ENCODE data around the gene BOLA2B. TPM values are rescaled to one million over a fixed set of nuclear protein-coding genes. Genes with fewer than 3 reads are reported as not detected.
"Not testable (repeated sequence)": the region's sequence is repeated elsewhere in the genome, so short reads cannot be mapped to it uniquely, and the experiment has no call there.

Gene BOLA2B
- total and polyA plus RNA-seq, 2 experiments from 2014 or later: 350 to 659 TPM

DNA sequence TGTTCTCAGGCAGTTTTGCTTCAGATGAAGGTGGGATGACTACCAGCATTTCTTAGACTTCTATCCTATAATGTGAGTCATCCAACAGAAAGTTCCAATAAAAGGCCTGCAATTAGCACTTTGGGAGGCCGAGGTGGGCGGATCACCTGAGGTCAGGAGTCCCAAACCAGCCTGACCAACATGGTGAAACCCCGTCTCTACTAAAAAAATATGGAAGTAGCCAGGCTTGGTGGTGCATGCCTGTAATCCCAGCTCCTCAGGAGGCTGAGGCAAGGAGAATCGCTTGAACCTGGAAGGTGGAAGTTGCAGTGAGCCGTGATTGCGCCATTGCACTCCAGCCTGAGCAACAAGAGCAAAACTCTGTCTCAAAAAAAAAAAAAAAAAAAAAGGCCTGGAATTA lies 16.6 kb downstream of the BOLA2B start:
- H3K27me3 Mint-ChIP-seq (ENCODE audit: insufficient read depth, low read depth, poor library complexity): peaks cover 18% of the 10 kb centered on the region
- not testable (repeated sequence) for H2AFZ ChIP-seq; H3K4me1 ChIP-seq (ENCODE audit: insufficient read depth); H3K27me3 ChIP-seq (ENCODE audit: insufficient read depth); H4K20me1 ChIP-seq (replicated peaks; ENCODE audit: insufficient read depth); H3K36me3 ChIP-seq (ENCODE audit: insufficient read depth); H3K4me3 Mint-ChIP-seq; H3K79me2 ChIP-seq (replicated peaks; ENCODE audit: insufficient read depth); H3K4me1 Mint-ChIP-seq; H3K9me2 ChIP-seq (ENCODE audit: insufficient read depth); ATAC-seq; H3K27ac Mint-ChIP-seq; H3K9me3 Mint-ChIP-seq; H3K36me3 Mint-ChIP-seq (ENCODE audit: low read depth); H3F3A ChIP-seq (replicated peaks; ENCODE audit: low read depth); H3K27ac ChIP-seq (ENCODE audit: low read depth); H3K4me2 ChIP-seq; DNase-seq (ENCODE audit: low spot score); H3K4me3 ChIP-seq

DNA sequence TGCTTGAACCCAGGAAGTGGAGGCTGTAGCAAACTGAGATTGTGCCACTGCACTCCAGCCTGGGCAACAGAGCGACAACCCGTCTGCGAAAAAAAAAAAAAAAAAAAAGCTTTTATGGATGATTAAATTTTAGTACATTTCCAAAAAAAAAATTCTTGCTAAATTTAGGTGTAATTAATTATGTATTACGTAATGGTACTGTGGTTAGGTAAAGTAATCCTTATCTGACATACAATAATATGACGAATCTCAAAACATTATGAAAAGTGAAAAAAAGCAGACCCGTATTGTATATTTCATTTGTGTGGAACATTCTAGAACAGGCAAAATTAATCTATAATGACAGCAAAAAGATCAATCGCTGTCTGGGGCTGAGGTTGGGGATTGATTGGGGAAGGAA lies 20.4 kb downstream of the BOLA2B start:
- Histone ChIP-seq H2AFZ (no peak overlapping the region), H3K4me3 (no peak overlapping the region), H3K27me3 (ENCODE audit: insufficient read depth) (no peaks in the 10 kb centered on the region), H3K79me2 (replicated peaks; ENCODE audit: insufficient read depth) (no peaks in the 10 kb centered on the region), H3K9me2 (ENCODE audit: insufficient read depth) (no peaks in the 10 kb centered on the region), H3F3A (replicated peaks; ENCODE audit: low read depth) (no peaks in the 10 kb centered on the region), H4K20me1 (replicated peaks; ENCODE audit: insufficient read depth) (no peaks in the 10 kb centered on the region), H3K36me3 (ENCODE audit: insufficient read depth) (no peaks in the 10 kb centered on the region), H3K4me1 (ENCODE audit: insufficient read depth) (no peaks in the 10 kb centered on the region), H3K27ac (ENCODE audit: low read depth) (no peak overlapping the region), H3K4me2 (no peak overlapping the region)
- Mint-ChIP-seq H3K36me3 (ENCODE audit: low read depth) (peaks cover 3% of the 10 kb centered on the region), H3K27me3 (ENCODE audit: insufficient read depth, low read depth, poor library complexity) (peaks cover 12% of the 10 kb centered on the region), H3K4me3 (no peak overlapping the region), H3K4me1 (no peaks in the 10 kb centered on the region), H3K9me3 (peaks cover 13% of the 10 kb centered on the region), H3K27ac (no peak overlapping the region)
- DNase-seq (ENCODE audit: low spot score) (no peak), ATAC-seq (no peak)
- TF ChIP-seq EZH2 (IDR thresholded peaks at IDR 0.05; ENCODE audit: low read depth, unreplicated experiment) (no peak), ZNF114 (CRISPR knock-in tag; IDR thresholded peaks at IDR 0.05) (no peak), STAT1 (IDR thresholded peaks at IDR 0.05; ENCODE audit: unreplicated experiment) (no peak), CREB1 (CRISPR knock-in tag; IDR thresholded peaks at IDR 0.05; ENCODE audit: low read depth) (no peak), EZH2phosphoT487 (IDR thresholded peaks at IDR 0.05; ENCODE audit: unreplicated experiment) (no peak), POLR2AphosphoS5 (IDR thresholded peaks at IDR 0.05; ENCODE audit: low read depth) (no peak)
- TF ChIP-seq, protein P1, sequence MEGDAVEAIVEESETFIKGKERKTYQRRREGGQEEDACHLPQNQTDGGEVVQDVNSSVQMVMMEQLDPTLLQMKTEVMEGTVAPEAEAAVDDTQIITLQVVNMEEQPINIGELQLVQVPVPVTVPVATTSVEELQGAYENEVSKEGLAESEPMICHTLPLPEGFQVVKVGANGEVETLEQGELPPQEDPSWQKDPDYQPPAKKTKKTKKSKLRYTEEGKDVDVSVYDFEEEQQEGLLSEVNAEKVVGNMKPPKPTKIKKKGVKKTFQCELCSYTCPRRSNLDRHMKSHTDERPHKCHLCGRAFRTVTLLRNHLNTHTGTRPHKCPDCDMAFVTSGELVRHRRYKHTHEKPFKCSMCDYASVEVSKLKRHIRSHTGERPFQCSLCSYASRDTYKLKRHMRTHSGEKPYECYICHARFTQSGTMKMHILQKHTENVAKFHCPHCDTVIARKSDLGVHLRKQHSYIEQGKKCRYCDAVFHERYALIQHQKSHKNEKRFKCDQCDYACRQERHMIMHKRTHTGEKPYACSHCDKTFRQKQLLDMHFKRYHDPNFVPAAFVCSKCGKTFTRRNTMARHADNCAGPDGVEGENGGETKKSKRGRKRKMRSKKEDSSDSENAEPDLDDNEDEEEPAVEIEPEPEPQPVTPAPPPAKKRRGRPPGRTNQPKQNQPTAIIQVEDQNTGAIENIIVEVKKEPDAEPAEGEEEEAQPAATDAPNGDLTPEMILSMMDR (conservative IDR thresholded peaks at IDR 0.05; ENCODE audit: low read depth in 2 of 2): no peak
- TF ChIP-seq, protein P2, sequence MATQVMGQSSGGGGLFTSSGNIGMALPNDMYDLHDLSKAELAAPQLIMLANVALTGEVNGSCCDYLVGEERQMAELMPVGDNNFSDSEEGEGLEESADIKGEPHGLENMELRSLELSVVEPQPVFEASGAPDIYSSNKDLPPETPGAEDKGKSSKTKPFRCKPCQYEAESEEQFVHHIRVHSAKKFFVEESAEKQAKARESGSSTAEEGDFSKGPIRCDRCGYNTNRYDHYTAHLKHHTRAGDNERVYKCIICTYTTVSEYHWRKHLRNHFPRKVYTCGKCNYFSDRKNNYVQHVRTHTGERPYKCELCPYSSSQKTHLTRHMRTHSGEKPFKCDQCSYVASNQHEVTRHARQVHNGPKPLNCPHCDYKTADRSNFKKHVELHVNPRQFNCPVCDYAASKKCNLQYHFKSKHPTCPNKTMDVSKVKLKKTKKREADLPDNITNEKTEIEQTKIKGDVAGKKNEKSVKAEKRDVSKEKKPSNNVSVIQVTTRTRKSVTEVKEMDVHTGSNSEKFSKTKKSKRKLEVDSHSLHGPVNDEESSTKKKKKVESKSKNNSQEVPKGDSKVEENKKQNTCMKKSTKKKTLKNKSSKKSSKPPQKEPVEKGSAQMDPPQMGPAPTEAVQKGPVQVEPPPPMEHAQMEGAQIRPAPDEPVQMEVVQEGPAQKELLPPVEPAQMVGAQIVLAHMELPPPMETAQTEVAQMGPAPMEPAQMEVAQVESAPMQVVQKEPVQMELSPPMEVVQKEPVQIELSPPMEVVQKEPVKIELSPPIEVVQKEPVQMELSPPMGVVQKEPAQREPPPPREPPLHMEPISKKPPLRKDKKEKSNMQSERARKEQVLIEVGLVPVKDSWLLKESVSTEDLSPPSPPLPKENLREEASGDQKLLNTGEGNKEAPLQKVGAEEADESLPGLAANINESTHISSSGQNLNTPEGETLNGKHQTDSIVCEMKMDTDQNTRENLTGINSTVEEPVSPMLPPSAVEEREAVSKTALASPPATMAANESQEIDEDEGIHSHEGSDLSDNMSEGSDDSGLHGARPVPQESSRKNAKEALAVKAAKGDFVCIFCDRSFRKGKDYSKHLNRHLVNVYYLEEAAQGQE (IDR thresholded peaks at IDR 0.05; ENCODE audit: unreplicated experiment): no peak
- TF ChIP-seq, protein P3, sequence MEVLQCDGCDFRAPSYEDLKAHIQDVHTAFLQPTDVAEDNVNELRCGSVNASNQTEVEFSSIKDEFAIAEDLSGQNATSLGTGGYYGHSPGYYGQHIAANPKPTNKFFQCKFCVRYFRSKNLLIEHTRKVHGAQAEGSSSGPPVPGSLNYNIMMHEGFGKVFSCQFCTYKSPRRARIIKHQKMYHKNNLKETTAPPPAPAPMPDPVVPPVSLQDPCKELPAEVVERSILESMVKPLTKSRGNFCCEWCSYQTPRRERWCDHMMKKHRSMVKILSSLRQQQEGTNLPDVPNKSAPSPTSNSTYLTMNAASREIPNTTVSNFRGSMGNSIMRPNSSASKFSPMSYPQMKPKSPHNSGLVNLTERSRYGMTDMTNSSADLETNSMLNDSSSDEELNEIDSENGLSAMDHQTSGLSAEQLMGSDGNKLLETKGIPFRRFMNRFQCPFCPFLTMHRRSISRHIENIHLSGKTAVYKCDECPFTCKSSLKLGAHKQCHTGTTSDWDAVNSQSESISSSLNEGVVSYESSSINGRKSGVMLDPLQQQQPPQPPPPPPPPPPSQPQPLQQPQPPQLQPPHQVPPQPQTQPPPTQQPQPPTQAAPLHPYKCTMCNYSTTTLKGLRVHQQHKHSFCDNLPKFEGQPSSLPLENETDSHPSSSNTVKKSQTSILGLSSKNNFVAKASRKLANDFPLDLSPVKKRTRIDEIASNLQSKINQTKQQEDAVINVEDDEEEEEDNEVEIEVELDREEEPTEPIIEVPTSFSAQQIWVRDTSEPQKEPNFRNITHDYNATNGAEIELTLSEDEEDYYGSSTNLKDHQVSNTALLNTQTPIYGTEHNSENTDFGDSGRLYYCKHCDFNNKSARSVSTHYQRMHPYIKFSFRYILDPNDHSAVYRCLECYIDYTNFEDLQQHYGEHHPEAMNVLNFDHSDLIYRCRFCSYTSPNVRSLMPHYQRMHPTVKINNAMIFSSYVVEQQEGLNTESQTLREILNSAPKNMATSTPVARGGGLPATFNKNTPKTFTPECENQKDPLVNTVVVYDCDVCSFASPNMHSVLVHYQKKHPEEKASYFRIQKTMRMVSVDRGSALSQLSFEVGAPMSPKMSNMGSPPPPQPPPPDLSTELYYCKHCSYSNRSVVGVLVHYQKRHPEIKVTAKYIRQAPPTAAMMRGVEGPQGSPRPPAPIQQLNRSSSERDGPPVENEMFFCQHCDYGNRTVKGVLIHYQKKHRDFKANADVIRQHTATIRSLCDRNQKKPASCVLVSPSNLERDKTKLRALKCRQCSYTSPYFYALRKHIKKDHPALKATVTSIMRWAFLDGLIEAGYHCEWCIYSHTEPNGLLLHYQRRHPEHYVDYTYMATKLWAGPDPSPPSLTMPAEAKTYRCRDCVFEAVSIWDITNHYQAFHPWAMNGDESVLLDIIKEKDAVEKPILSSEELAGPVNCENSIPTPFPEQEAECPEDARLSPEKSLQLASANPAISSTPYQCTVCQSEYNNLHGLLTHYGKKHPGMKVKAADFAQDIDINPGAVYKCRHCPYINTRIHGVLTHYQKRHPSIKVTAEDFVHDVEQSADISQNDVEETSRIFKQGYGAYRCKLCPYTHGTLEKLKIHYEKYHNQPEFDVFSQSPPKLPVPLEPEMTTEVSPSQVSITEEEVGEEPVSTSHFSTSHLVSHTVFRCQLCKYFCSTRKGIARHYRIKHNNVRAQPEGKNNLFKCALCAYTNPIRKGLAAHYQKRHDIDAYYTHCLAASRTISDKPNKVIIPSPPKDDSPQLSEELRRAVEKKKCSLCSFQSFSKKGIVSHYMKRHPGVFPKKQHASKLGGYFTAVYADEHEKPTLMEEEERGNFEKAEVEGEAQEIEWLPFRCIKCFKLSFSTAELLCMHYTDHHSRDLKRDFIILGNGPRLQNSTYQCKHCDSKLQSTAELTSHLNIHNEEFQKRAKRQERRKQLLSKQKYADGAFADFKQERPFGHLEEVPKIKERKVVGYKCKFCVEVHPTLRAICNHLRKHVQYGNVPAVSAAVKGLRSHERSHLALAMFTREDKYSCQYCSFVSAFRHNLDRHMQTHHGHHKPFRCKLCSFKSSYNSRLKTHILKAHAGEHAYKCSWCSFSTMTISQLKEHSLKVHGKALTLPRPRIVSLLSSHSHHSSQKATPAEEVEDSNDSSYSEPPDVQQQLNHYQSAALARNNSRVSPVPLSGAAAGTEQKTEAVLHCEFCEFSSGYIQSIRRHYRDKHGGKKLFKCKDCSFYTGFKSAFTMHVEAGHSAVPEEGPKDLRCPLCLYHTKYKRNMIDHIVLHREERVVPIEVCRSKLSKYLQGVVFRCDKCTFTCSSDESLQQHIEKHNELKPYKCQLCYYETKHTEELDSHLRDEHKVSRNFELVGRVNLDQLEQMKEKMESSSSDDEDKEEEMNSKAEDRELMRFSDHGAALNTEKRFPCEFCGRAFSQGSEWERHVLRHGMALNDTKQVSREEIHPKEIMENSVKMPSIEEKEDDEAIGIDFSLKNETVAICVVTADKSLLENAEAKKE (CRISPR knock-in tag; IDR thresholded peaks at IDR 0.05): no peak
- TF ChIP-seq, protein P4, sequence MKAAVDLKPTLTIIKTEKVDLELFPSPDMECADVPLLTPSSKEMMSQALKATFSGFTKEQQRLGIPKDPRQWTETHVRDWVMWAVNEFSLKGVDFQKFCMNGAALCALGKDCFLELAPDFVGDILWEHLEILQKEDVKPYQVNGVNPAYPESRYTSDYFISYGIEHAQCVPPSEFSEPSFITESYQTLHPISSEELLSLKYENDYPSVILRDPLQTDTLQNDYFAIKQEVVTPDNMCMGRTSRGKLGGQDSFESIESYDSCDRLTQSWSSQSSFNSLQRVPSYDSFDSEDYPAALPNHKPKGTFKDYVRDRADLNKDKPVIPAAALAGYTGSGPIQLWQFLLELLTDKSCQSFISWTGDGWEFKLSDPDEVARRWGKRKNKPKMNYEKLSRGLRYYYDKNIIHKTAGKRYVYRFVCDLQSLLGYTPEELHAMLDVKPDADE (IDR thresholded peaks at IDR 0.05): no peak

All from GM23338 (cell line).